GM19193 (cell line): Measurements from ENCODE around the gene DENND1A.

Source experiments
- POLR2A ChIP-seq: IDR thresholded peaks from 4 replicates; pipeline ENCODE4 v1.6.1; 2011; ENCODE audit not compliant: insufficient read depth, insufficient read length; ENCODE audit errors: extremely low read depth

The DENND1A gene

DNA sequence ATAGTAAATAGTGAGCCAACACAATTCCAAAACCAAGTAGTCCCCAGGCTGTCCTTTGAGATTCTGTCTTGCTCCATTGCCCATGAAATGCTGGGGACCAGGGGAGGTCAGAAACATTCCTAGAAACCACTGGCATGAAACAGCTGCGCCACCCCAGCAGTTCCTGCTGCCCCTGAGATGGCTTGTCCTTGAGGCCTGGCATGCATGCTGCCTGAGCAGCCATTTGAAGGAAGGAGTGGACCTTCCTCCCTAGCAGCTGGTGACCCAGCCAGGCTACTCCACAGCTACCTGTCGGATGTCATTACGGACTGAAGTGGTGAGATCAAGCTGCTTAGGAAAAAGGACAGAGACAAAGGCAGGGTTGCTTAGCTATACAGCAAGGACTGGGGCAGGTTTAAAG lies 260.6 kb downstream of the DENND1A start:
- no peak for TF ChIP-seq POLR2A

GRCh38 chr9:123663529-123663928 lies 266.4 kb downstream of the DENND1A start:
- TF ChIP-seq POLR2A, result no peak

DNA sequence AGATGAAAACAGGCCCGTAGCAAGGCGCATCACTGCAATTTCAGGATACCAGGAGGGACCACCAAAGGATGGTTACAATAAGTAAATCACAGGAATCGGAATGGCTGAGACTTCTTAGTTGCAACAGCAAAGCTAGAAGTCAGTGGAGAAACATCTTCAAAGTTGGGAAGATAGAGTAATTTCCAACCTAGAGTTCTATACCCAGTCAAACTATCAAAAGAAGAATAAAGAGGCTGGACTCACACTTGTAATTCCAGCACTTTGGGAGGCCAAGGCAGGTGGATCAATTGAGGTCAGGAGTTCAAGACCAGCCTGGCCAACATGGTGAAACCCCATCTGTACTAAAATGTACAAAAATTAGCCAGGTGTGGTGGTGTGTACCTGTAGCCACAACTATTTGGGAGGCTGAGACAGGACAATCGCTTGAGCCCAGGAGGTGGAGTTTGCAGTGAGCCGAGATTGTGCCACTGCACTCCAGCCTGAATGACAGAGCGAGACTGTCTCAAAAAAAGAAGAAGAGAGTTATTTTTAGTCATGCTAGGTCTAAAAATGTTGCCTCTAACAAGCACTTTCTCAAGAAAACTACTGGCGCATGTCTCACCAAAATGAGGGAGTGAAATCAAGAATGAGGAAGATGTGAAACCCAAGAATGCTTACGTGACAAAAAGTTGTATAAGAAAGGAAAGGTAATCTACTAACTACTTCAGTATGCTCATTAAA lies 267.7 kb downstream of the DENND1A start:
- TF ChIP-seq POLR2A, result no peak

DNA sequence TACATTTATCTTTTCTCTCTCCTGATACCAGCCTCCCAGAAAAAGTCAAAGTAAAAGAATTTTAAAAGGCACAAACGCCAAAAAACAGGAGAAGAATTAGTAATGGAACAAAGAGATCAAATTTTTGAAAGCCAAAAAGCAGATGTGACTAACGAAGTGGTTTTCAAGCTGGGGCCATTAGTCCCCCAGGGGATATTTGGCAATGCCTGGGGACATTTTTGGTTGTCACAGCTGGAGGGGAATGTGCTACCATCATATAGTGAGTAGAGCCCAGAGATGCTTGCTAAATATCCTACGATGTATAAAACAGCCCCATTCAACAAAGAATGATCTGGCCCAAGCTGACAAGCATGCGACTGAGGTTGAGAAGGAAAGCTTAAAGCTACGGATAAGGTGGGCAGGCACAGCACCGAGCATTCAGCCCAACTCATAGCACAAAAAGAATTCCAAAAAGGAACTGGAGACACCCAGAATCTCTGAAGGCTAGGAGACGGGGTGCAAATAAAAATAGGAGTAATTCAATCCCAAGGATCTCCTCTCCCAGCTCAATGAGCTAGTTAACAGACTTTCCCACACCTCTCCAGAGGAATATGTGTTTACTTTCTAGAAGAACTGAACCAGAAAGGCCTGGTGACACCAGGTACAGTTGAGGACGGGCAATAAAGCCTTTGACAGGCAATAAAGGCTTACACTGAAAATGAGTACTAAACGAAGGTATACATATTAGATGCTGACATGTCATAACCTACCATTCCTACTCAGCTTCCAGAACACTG lies 269.0 kb downstream of the DENND1A start:
- no peak for TF ChIP-seq POLR2A

DNA sequence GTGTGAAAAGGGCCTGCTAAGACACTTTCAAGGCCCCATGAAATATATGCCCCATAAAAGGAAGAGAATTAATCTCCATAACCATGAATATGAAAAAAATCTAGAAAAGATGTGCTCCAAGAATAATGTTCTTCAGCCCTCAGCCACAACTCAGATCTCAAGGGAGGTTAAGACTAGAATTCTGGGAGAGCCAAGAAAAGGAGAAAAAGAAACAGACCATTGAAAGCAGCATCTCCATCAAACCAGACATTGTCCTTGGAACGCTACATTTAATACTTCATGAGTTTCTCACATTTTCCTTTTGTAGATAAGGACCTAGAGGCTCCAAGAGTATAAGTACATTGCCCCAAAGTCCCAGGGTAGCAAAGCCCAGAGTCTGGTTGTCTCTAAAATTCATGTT lies 270.6 kb downstream of the DENND1A start:
- no peak for TF ChIP-seq POLR2A

- no peak for TF ChIP-seq POLR2A
Observed at GRCh38 chr9:123658792-123659191, 271.1 kb downstream of the DENND1A start.

DNA sequence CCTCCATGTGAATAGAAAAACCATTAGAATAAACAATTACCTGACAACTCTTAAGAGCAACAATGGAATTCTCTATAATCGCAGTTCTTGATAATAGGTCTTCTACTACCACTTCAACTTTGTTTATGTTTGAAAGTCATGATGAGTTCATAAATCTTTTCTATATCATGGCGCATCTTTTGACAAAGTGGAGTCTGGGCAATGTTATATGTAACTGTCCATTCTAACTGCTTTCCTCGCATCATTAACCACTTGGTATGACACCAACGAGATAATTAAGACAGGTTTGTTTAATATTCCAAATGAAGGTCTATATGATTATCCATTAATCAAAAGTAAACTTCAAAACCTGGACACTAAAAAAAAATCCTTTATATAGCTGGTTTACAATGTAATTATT lies 272.0 kb downstream of the DENND1A start:
- no peak for TF ChIP-seq POLR2A

DNA sequence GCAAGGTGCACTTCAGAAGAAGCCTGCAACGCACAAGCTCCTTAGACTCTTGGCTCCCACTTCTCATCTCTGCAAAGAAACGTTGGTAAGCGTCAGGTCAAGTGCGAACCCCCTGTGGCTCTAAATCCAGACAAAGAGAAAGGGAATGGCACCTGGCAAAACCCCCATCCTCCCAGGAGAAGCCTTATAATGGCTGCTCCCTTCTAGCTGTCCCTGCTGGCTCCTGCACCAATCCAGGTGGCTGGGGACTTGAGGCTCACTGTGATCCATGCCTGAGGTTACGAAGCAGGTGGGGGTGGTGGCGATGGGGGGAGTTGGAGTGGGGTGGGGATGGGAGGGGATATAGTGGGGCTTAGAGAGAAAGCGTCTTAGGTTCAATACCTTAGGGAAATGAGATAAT lies 272.8 kb downstream of the DENND1A start:
- TF ChIP-seq POLR2A, result no peak

DNA sequence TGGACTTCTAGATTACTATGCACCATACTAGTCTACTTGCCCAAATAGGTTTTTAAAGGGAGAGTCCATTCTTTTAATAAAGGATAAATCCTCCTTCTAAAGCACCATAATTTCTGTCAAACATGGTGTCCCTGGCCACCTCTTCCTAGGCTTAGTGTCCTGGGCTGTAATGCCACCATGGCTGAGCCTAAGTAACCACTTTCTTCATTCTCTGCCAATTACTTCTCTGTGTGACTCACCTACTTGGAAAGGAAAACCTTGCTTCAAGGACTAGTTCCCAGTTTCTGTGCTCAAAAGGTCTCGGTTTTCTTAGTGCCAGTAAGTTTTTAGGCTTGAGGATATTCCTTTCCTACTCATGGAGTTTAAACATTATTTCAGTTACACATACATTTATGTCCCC lies 273.4 kb downstream of the DENND1A start:
- TF ChIP-seq POLR2A, result no peak

- no peak for TF ChIP-seq POLR2A
Observed at GRCh38 chr9:123655681-123656423, 274.1 kb downstream of the DENND1A start.

GRCh38 chr9:123654994-123655637 lies 274.8 kb downstream of the DENND1A start:
- no peak for TF ChIP-seq POLR2A

- no peak for TF ChIP-seq POLR2A
Observed at GRCh38 chr9:123654218-123654993, 275.5 kb downstream of the DENND1A start.

- no peak for TF ChIP-seq POLR2A
Observed at GRCh38 chr9:123652416-123652815, 277.5 kb downstream of the DENND1A start.

DNA sequence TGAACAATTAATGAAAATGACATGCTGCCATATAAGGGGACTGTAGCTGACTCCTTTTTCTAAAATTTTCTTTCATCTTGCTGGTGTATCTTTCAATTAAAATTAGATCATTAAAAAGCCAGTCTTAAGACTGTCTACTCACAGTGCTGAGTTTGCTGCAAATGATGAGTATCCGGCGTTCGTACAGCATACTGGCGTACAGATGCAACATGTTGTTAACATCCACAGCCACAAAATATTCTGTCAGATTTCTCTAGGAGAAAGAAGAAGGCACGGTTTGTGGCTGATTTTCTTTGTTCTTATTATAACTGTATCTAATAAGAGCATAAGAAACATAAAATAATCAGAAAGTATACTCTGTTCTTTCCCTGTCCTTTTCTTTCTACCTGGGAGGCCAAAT lies 278.1 kb downstream of the DENND1A start:
- TF ChIP-seq POLR2A, result no peak
